GM10266 (cell line): ENCODE data around the gene PCED1B.
"Not testable (repeated sequence)": the region's sequence is repeated elsewhere in the genome, so short reads cannot be mapped to it uniquely, and the experiment has no call there.

ENCODE experiments used
- DNase-seq: peaks from one replicate; pipeline ENCODE4 v3.0.0; 2012; ENCODE audit errors: extremely low spot score
- CTCF ChIP-seq: IDR thresholded peaks from 2 replicates; pipeline ENCODE4 v1.5.1; 2012; ENCODE audit warnings: mild to moderate bottlenecking, low read depth; ENCODE audit not compliant: control insufficient read depth, insufficient read depth; ENCODE audit errors: missing control alignments

PCED1B gene

GRCh38 chr12:47038270-47038748 lies 41.1 kb upstream of the PCED1B start:
- no peak for DNase-seq

GRCh38 chr12:47039079-47039478 lies 40.3 kb upstream of the PCED1B start:
- TF ChIP-seq CTCF = no peak
- DNase-seq = no peak

More at GRCh38 chr12:47038270-47038748, 41.1 kb upstream of the PCED1B start:
- TF ChIP-seq CTCF = no peak

DNA sequence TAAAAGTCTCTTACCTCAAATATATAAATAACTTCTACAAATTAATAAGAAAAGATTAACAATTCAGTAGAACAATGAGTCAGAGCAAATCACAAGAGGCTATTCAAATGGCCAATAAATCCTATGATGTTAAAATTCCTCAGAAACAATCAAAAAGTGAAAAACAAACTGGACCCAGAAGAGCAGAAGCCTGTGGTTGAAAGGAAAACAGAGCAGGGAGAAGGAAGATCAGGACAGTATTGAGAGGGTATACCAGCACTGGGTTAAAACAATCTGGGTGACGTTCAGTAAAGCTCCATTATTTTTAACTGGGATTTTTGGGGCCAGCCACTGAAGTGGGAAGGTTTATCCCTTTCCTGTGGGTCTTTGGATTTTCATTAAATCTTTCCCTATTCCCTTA lies 39.7 kb upstream of the PCED1B start:
- no peak for TF ChIP-seq CTCF

GRCh38 chr12:47041327-47041726 lies 38.1 kb upstream of the PCED1B start:
- TF ChIP-seq CTCF = no peak
- no peak for DNase-seq

More for the DNA sequence above, 39.7 kb upstream of the PCED1B start:
- no peak for DNase-seq

DNA sequence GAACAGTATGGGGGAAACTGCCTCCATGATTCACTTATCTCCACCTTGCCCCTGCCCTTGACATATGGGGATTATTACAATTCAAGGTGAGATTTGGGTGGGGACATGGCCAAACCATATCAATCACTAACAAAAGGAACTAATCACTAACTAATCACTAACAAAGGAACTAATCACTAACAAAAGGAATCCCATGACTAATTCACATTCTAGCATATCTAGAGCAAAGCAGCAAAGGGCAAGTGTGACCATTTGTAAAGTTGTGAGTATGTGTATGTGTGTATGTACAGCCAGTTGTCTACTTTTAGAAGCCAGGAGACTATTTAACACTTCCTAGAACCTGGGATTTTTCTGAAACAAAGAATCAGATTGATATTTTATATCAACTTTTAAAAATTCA lies 30.9 kb upstream of the PCED1B start:
- TF ChIP-seq CTCF = no peak
- DNase-seq = no peak

GRCh38 chr12:47051291-47051690 lies 28.1 kb upstream of the PCED1B start:
- not testable (repeated sequence) for DNase-seq

- DNase-seq = no peak
- TF ChIP-seq CTCF = no peak
Observed at GRCh38 chr12:47052274-47052673, 27.1 kb upstream of the PCED1B start.

DNA sequence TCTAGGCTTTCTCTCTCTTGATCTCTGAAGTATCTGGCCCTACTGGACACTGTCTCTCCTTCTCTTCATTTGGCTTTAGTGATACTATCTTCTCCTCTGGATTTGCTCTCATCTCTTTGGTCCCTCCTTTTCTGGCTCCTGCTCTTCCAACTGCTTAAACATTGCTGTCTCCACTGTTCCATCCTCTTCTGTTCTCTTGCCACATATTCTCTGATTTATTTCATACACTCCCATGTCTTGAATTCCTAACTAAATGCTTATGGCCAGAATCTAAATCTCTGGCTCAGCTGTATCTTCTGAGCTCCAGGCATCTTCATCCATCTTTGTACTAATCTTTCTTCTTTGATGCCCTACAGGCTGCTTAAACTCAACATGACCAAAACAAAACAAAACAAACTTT lies 25.5 kb upstream of the PCED1B start:
- DNase-seq = no peak
- TF ChIP-seq CTCF = no peak
